Activated T-cell treated with anti-CD3 and anti-CD28 coated beads, Interleukin-2, amount 50 U/mL, for 4 hours (primary cell): Measurements from ENCODE around the gene DHX35. TPM values are rescaled to one million over a fixed set of nuclear protein-coding genes. Genes with fewer than 3 reads are reported as not detected.

ENCODE experiments used
- ATAC-seq, 2 donors: fragments of 200-7000 bp; cut with Tn5 transposase; one replicate each; pipeline ENCODE4 v1.10.0; 2021
- DNase-seq: peaks from one replicate; pipeline ENCODE4 v3.0.0-alpha.2; 2020
- H3K27me3 Mint-ChIP-seq: one replicate; pipeline ENCODE4 v1.8.0; 2021; ENCODE audit warnings: low read depth, mixed read lengths
- H3K36me3 Mint-ChIP-seq: one replicate; pipeline ENCODE4 v1.8.0; 2022; ENCODE audit warnings: mixed read lengths; ENCODE audit not compliant: insufficient read depth
- H3K4me1 Mint-ChIP-seq: one replicate; pipeline ENCODE4 v1.8.0; 2021; ENCODE audit warnings: low read depth, mixed read lengths
- H3K4me3 Mint-ChIP-seq: one replicate; pipeline ENCODE4 v1.8.0; 2021; ENCODE audit warnings: mild to moderate bottlenecking, moderate library complexity, mixed read lengths
- H3K9me3 Mint-ChIP-seq: one replicate; pipeline ENCODE4 v1.8.0; 2021; ENCODE audit warnings: mixed read lengths
- total RNA-seq, 3 donors: library from RNA; stranded (reverse); gene quantifications; one replicate each; pipeline ENCODE4 v1.2.1, GENCODE V29; 2021

The DHX35 gene
- 10 to 100 TPM; 14.3 to 17.2 (median 15.8) TPM for total RNA-seq

DNA sequence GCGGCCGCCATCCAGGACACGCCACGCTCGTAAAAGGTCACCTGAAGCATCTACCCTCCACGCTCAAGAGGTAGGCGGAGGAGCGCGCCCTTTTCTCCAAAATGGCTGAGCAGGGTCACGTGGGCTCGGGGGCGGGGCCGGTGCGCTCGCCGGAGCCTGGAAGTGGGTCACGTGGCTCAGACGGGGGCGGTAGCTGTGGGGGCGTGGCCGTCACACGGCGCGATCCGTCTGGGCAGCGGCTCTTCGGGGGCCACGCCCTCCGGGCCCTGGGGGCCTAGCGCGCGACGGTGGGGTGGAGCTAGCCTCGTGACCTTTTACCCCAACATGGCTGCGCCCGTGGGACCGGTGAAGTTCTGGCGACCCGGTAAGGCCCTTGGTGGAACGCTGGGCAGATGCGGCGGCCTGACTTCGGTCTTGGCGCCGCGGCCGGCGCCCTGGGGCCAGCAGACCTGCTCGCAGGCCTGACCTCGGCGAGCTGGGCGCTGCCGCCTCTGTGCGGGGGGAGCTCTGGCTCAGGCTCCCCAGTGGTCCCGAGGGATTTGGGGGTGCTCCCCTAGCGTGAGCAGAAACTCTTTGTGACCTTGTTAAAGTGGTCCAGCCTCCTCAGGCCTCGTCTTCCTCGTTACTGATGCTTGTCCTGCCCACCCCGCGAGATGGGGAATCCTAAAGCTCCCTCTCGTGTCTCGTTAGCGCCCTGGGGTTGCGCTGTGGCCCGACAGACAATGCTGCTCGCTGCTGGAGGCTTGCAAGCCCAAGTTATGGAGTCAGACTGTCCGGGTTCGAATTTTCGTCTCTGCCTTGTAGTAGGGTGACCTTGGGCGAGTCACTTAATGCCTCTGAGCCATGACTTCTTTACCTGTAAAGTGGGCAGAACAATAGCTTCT is at the start of gene DHX35:
Gene DHX35, plus strand, starts transcription at position 301 of the 884 bp plus-strand sequence. Its CDS starts 24 bp downstream, at position 325.
- H3K4me1 Mint-ChIP-seq, result peaks cover 24% of the 10 kb centered on the region
- peaks cover 9% of the 10 kb centered on the region for H3K36me3 Mint-ChIP-seq
- no peaks in the 10 kb centered on the region for H3K9me3 Mint-ChIP-seq
- H3K27me3 Mint-ChIP-seq, result no peaks in the 10 kb centered on the region
- DNase-seq, result peak; percentile 99
- H3K4me3 Mint-ChIP-seq, result peak within 1 kb of the TSS; percentile 96
- ATAC-seq, result peak; percentile 99 to 100

- no peak overlapping the region for H3K4me3 Mint-ChIP-seq
- ATAC-seq (no peak), DNase-seq (no peak)
- H3K9me3 Mint-ChIP-seq, result no peaks in the 10 kb centered on the region
- no peaks in the 10 kb centered on the region for H3K4me1 Mint-ChIP-seq
- H3K36me3 Mint-ChIP-seq, result peaks cover 22% of the 10 kb centered on the region
- no peaks in the 10 kb centered on the region for H3K27me3 Mint-ChIP-seq
Observed at GRCh38 chr20:38915355-38915754, 46.8 kb upstream of the DHX35 start.

DNA sequence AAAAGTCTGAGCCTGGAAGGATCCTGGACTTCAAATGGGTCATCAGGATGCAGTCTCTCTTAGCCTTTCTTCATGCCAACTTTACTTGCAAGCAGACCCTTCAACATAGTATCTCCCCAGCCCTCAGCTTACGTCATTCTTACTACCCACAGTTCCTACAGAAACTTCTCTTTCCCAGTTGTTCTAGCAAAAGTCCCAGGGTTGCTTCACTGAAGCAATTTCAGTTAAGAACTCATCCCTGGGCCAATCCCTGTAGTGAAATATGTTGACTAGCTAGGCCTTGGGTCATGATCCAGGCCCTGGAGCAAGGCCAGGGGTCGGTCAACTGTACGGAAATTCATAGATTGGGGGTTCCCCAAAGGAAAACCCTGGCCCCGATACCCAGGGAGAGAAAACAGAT is 44.5 kb upstream of the DHX35 start:
- H3K9me3 Mint-ChIP-seq, result no peaks in the 10 kb centered on the region
- no peaks in the 10 kb centered on the region for H3K4me1 Mint-ChIP-seq
- H3K36me3 Mint-ChIP-seq, result peaks cover 23% of the 10 kb centered on the region
- DNase-seq (no peak), ATAC-seq (no peak)
- H3K27me3 Mint-ChIP-seq, result no peaks in the 10 kb centered on the region
- H3K4me3 Mint-ChIP-seq, result no peak overlapping the region

DNA sequence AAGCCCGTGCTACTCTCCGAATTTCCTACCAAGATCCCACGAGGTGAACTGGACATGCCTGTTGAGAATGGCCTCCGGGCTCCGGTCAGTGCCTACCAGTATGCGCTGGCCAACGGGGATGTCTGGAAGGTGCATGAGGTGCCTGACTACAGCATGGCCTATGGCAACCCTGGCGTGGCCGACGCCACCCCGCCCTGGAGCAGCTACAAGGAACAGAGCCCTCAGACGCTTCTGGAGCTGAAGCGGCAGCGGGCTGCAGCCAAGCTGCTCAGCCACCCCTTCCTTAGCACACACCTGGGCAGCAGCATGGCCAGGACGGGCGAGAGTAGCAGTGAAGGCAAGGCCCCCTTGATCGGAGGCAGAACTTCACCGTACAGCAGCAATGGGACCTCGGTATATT is 44.0 kb upstream of the DHX35 start:
- H3K27me3 Mint-ChIP-seq, result no peaks in the 10 kb centered on the region
- no peak overlapping the region for H3K4me3 Mint-ChIP-seq
- no peaks in the 10 kb centered on the region for H3K4me1 Mint-ChIP-seq
- DNase-seq (no peak), ATAC-seq (no peak)
- H3K9me3 Mint-ChIP-seq, result no peaks in the 10 kb centered on the region
- peaks cover 23% of the 10 kb centered on the region for H3K36me3 Mint-ChIP-seq

DNA sequence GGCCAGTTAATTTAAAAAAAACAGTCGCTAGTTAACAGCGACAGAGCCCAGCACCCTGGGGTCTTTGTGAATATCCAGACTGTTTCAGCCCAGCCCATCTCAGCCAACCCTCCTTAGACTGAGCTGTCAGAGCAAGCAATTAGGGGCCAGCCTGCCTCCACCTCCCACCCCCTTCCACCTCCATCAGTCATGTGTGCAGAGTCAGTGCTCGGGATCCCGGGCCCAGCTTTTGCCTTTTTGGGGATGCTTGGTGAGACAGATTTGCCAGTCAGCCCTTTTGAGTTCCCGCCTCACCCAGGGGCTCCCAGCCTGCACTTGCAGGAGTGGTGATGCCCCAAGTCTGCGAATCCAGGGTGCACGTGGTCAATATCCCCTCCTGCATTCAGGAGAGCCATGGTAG is 42.5 kb upstream of the DHX35 start:
- H3K27me3 Mint-ChIP-seq, result no peaks in the 10 kb centered on the region
- H3K9me3 Mint-ChIP-seq, result no peaks in the 10 kb centered on the region
- DNase-seq (no peak), ATAC-seq (no peak)
- H3K4me3 Mint-ChIP-seq, result no peak overlapping the region
- H3K4me1 Mint-ChIP-seq, result no peaks in the 10 kb centered on the region
- peaks cover 20% of the 10 kb centered on the region for H3K36me3 Mint-ChIP-seq

DNA sequence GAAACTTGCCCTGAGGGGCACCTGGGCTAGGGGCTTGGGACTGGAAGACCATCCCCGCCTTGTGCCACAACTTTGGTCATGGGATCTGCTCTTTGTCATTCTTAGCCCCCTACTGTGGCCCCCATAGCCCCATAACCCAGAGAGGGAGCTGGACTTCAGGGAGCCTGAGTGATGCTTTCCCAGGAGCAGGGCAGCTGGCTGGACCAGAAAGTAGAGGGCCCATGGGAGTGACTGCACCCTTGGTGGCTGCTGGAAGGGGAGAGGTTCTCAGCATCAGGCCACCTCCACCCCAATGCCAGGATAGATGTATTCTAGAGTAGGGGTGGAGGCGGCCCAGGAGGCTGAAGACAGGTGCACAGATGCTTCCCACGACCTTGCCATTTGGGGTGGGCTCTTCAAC is 41.7 kb upstream of the DHX35 start:
- Mint-ChIP-seq H3K36me3 (peaks cover 20% of the 10 kb centered on the region), H3K9me3 (no peaks in the 10 kb centered on the region), H3K4me3 (no peak overlapping the region), H3K27me3 (no peaks in the 10 kb centered on the region), H3K4me1 (no peaks in the 10 kb centered on the region)
- ATAC-seq (no peak), DNase-seq (no peak)

GRCh38 chr20:38920851-38921250 is 41.3 kb upstream of the DHX35 start:
- ATAC-seq (no peak), DNase-seq (no peak)
- H3K36me3 Mint-ChIP-seq, result peaks cover 20% of the 10 kb centered on the region
- no peaks in the 10 kb centered on the region for H3K9me3 Mint-ChIP-seq
- H3K4me3 Mint-ChIP-seq, result no peak overlapping the region
- no peaks in the 10 kb centered on the region for H3K27me3 Mint-ChIP-seq
- H3K4me1 Mint-ChIP-seq, result peaks cover 3% of the 10 kb centered on the region

DNA sequence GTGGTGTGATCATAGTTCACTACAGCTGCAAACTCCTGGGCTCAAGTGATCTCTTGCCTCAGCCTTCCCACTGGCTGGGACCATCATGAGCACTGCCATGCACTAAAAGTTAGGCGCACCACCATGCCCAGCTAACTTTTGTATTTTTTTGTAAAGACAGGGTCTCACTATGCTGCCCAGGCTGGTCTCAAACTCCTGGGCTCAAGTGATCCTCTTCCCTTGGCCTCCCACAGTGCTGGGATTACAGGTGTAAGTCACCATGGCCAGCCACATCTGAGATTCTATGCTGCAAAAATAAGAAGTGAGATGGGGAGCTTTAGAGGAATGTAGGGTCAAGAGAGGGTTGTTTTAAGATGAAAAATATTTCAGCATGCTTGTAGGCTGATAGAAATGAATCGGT is 37.4 kb upstream of the DHX35 start:
- Mint-ChIP-seq H3K36me3 (peaks cover 5% of the 10 kb centered on the region), H3K27me3 (no peaks in the 10 kb centered on the region), H3K9me3 (no peaks in the 10 kb centered on the region), H3K4me3 (no peak overlapping the region), H3K4me1 (peaks cover 19% of the 10 kb centered on the region)
- ATAC-seq, result no peak
- DNase-seq, result no peak

GRCh38 chr20:38926142-38926933 is 35.8 kb upstream of the DHX35 start, which contains the start of gene FAM83D:
FAM83D (plus strand) TSS chr20:38926417; CDS start chr20:38926443, 26 bp downstream.
- Mint-ChIP-seq H3K4me3 (peak within 1 kb of the TSS; percentile 74), H3K9me3 (no peaks in the 10 kb centered on the region), H3K4me1 (peaks cover 23% of the 10 kb centered on the region), H3K36me3 (peaks cover 5% of the 10 kb centered on the region), H3K27me3 (no peaks in the 10 kb centered on the region)
- DNase-seq (peak; percentile 87), ATAC-seq (peak; percentile 96 to 97)

DNA sequence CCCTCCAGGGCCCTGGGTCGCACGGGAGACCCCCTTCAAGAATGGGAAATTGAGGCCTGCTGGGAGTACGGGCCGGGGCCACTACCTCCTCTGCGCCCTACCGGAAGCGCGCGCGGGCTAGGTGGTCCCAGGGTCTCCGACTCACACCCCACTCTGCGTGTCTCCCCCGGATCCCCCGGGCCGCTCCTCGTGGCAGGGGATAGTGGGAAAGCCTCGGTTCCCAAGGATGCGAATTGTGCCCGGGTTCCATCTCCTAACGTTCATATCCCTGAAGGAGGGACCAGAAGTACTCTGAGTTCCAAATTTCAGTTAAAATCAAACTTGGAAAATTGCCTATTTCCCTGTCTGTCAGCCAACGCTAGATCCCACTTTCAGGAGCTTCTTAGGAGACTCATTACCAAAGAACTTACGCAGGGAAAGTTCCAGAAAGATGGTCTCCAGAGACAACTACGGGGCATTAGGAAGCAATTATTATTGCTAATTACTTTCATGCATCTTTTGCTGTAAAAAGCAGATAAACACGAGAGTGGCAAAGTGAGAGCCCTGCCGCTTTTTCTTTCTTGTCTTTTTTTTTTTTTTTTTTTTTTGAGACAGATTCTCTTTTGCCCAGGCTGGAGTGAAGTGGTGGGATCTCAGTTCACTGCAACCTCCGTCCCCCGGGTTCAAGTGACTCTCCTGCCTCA is 35.1 kb upstream of the DHX35 start:
- Mint-ChIP-seq H3K36me3 (peaks cover 3% of the 10 kb centered on the region), H3K4me1 (peaks cover 23% of the 10 kb centered on the region), H3K27me3 (no peaks in the 10 kb centered on the region), H3K4me3 (peak overlapping the region; percentile 74), H3K9me3 (no peaks in the 10 kb centered on the region)
- ATAC-seq, result no peak
- DNase-seq, result no peak

DNA sequence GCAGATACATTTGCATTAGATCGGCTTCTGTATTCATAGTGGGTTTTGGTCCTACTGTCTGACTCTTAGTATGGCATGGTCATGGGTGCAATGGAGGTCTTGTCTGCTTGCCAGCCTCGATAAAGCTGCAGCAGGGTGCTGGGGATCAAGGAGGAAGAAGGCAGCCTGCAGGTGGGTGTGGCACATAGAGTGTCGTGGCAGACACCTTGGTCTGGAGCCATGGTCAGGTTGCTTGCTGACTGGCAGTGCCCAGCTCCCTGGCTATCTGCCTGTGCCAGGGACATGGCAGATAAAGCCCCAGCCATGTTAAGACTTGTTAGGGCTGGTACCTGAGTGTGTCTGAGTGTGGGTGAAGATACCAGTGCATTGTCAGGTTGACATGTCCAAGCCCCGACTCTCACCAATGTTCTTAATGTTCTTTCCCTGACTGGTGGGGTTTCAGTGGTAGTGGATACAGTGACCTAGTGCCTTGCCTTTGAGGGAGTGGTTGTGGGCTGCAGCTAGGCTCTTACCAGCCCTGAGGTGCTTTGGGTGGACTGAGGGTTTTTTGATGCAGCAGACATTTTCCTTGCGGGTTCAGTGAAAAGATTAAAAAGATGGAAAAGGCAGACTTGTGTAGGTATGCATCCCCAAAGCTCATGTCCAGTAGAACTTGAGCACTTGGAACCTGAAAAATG is 34.1 kb upstream of the DHX35 start:
- ATAC-seq (no peak), DNase-seq (no peak)
- Mint-ChIP-seq H3K9me3 (no peaks in the 10 kb centered on the region), H3K4me3 (peak overlapping the region; percentile 74), H3K4me1 (peaks cover 23% of the 10 kb centered on the region), H3K36me3 (peaks cover 3% of the 10 kb centered on the region), H3K27me3 (no peaks in the 10 kb centered on the region)

DNA sequence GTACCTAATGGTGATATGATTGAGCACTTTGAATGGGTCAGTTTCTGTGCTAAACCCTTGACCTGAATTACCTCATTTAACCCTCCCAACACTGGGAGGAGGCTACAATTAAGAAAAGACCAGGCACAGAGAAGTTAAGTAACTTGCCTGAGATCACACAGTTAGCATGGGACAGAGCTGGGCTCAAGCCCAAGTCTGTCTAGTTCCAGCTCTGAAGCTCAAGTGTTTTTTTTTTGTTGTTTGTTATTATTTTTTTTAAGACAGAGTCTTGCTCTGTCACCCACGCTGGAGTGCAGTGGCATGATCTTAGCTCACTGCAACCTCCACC is 31.9 kb upstream of the DHX35 start:
- no peak for ATAC-seq
- peaks cover 23% of the 10 kb centered on the region for H3K4me1 Mint-ChIP-seq
- H3K36me3 Mint-ChIP-seq, result no peaks in the 10 kb centered on the region
- no peaks in the 10 kb centered on the region for H3K27me3 Mint-ChIP-seq
- H3K4me3 Mint-ChIP-seq, result no peak overlapping the region
- no peak for DNase-seq
- no peaks in the 10 kb centered on the region for H3K9me3 Mint-ChIP-seq

DNA sequence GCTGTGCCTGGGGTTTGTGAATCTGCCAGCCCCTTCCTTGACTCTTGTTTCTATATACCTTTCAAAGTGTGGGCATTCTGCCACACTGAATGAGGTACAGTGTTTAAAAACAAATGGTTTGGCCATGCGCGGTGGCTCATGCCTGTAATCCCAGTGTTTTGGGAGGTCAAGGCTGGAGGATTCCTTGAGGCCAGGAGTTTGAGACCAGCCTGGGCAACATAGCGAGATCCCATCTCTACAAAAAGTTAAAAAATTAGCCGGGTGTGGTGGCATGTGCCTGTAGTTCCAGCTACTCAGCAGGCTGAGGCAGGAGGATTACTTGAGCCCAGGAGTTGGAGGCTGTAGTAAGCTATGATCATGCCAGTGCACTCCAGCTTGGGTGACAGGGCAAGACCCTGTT is 30.2 kb upstream of the DHX35 start:
- Mint-ChIP-seq H3K4me1 (peaks cover 19% of the 10 kb centered on the region), H3K9me3 (no peaks in the 10 kb centered on the region), H3K27me3 (no peaks in the 10 kb centered on the region), H3K36me3 (no peaks in the 10 kb centered on the region), H3K4me3 (no peak overlapping the region)
- DNase-seq (no peak), ATAC-seq (no peak)
